Jurkat, Clone E6-1 (cell line): ENCODE data around the gene CLDN14.

Experiments
- DNase-seq: peaks from one replicate; pipeline ENCODE4 v3.0.0-alpha.2; 2011; ENCODE audit warnings: low read depth, low spot score
- H3K4me3 ChIP-seq: 2 replicates; pipeline ENCODE4 v1.5.1; 2011; ENCODE audit warnings: mild to moderate bottlenecking, low read length, control low read depth, moderate library complexity

The CLDN14 gene

GRCh38 chr21:36504067-36505058, 24.4 kb upstream of the CLDN14 start:
- no peak overlapping the region for H3K4me3 ChIP-seq
- peak; percentile 51 for DNase-seq

GRCh38 chr21:36502365-36502764, 22.4 kb upstream of the CLDN14 start:
- no peak overlapping the region for H3K4me3 ChIP-seq
- no peak for DNase-seq

- no peak for DNase-seq
- H3K4me3 ChIP-seq = no peak overlapping the region
Observed at GRCh38 chr21:36501589-36501892, 21.6 kb upstream of the CLDN14 start.

- H3K4me3 ChIP-seq = no peak overlapping the region
- DNase-seq = no peak
Observed at GRCh38 chr21:36499578-36500471, 19.9 kb upstream of the CLDN14 start.

- no peak for DNase-seq
- H3K4me3 ChIP-seq = no peak overlapping the region
Observed at GRCh38 chr21:36494557-36494956, 14.6 kb upstream of the CLDN14 start.

GRCh38 chr21:36491209-36491910, 11.4 kb upstream of the CLDN14 start:
- no peak for DNase-seq
- no peak overlapping the region for H3K4me3 ChIP-seq

GRCh38 chr21:36489776-36490165, 9.8 kb upstream of the CLDN14 start:
- H3K4me3 ChIP-seq = no peak overlapping the region
- peak; percentile 64 for DNase-seq

- H3K4me3 ChIP-seq = no peak overlapping the region
- DNase-seq = no peak
Observed at GRCh38 chr21:36489103-36489775, 9.3 kb upstream of the CLDN14 start.

- DNase-seq = no peak
- H3K4me3 ChIP-seq = no peak overlapping the region
Observed at GRCh38 chr21:36487641-36488307, 7.9 kb upstream of the CLDN14 start.

- no peak for DNase-seq
- H3K4me3 ChIP-seq = no peak overlapping the region
Observed at GRCh38 chr21:36486246-36486645, 6.3 kb upstream of the CLDN14 start.

- no peak overlapping the region for H3K4me3 ChIP-seq
- DNase-seq = no peak
Observed at GRCh38 chr21:36485476-36485875, 5.6 kb upstream of the CLDN14 start.

- no peak for DNase-seq
- no peak overlapping the region for H3K4me3 ChIP-seq
Observed at GRCh38 chr21:36483095-36483494, 3.2 kb upstream of the CLDN14 start.

- no peak overlapping the region for H3K4me3 ChIP-seq
- no peak for DNase-seq
Observed at GRCh38 chr21:36482673-36483072, 2.8 kb upstream of the CLDN14 start.

- H3K4me3 ChIP-seq = no peak overlapping the region
- DNase-seq = no peak
Observed at GRCh38 chr21:36482181-36482580, 2.3 kb upstream of the CLDN14 start.

GRCh38 chr21:36481639-36482038, 1.7 kb upstream of the CLDN14 start:
- DNase-seq = no peak
- no peak overlapping the region for H3K4me3 ChIP-seq

- no peak for DNase-seq
- no peak overlapping the region for H3K4me3 ChIP-seq
Observed at GRCh38 chr21:36480618-36481017, 696 bp upstream of the CLDN14 start.

- DNase-seq = no peak
Observed at GRCh38 chr21:36478941-36479340, 981 bp downstream of the CLDN14 start.

GRCh38 chr21:36478207-36478701, 1.7 kb downstream of the CLDN14 start:
- no peak for DNase-seq
- H3K4me3 ChIP-seq = no peak overlapping the region

More at GRCh38 chr21:36478941-36479340, 981 bp downstream of the CLDN14 start:
- no peak overlapping the region for H3K4me3 ChIP-seq
